GM12801 (cell line): ENCODE results near the gene PSMF1.

Experiments
- CTCF ChIP-seq: IDR thresholded peaks from one replicate; pipeline ENCODE4 v1.5.1; 2011; ENCODE audit warnings: control low read depth; ENCODE audit not compliant: insufficient read length; ENCODE audit errors: extremely low read depth

PSMF1 gene

GRCh38 chr20:1202762-1203504 lies 84.5 kb downstream of the PSMF1 start, which contains the start of gene C20orf202:
Gene C20orf202 (plus strand): TSS chr20:1203454. CDS start chr20:1203586, 132 bp downstream.
- TF ChIP-seq CTCF = no peak

DNA sequence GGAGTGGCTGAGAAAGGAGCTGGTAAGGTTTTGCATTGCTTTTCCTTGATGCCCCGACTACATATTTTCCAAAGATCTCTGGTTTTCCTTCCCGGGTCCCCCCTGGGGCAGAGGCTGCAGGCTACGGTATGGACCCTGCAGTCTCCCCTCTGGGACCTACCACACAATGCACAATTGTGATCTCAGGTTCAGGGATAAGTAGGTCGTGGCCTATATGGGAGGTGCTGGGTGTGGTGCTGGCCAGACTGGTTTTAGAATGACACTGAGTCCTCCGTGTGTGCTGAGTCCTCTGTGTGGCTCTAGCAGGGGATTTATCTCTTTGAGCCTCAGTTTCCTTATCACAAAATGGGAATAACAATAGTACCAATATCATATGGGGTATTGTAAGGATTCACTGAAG lies 85.2 kb downstream of the PSMF1 start:
- TF ChIP-seq CTCF = no peak

DNA sequence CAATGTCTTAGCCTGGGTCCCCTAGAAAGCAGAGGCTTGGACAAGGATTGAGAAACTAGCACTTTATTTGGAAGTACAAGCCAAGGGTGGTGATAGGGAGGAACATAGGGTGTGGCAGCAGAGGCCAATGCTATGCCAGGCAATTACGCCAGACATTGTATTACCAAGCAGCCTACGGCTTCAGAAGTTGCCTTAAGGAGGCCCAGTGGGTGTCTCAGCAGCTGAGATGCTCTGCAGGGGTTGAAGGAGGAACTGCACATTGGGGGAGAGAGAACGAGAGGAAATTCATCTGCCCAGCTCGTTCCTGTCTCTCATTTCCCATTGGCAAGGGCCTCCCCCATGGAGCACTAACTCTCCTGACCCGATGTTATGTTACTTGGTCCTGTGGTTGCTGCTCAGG lies 85.7 kb downstream of the PSMF1 start:
- TF ChIP-seq CTCF = no peak

- no peak for TF ChIP-seq CTCF
Observed at GRCh38 chr20:1204576-1204975, 86.2 kb downstream of the PSMF1 start.

GRCh38 chr20:1205802-1206201 lies 87.4 kb downstream of the PSMF1 start:
- no peak for TF ChIP-seq CTCF

GRCh38 chr20:1206366-1207148 lies 88.2 kb downstream of the PSMF1 start:
- no peak for TF ChIP-seq CTCF

DNA sequence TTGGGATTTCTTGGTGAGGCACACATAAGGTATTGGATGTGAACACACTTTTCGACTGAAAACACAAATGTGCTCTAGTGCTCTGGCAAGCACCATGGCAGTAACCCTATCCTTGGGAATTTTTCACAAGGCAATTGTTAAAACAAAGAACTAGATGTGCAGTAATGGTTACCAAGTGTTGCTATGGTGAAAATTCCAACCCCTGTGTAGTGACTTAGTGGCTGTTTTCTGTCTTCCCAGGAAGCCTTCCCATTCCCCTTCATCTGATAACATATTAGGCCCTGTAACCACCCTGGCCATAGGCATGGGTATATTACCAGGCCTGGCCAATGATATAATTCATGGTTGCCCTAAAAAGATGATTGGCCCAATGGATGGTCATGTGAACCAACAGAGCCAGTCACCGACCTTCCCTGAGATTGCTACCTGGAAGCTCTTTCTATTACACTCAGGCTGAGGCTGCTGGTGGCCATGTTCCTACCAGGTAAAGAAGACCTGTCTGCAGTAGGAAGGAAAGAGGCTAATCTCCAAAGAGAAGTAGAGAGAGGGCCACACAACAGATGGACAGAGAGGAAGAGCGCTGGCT lies 89.0 kb downstream of the PSMF1 start:
- TF ChIP-seq CTCF = no peak
